GM21717 (cell line): Measurements from ENCODE around the gene PYGO2.
"Not testable (repeated sequence)": the region's sequence is repeated elsewhere in the genome, so short reads cannot be mapped to it uniquely, and the experiment has no call there.

ENCODE experiments used
- ATAC-seq: cut with Tn5 transposase; IDR thresholded peaks from one replicate; pipeline ENCODE4 v1.9.1; 2021; ENCODE audit warnings: mild to moderate bottlenecking, moderate library complexity; ENCODE audit not compliant: unreplicated experiment

The PYGO2 gene

DNA sequence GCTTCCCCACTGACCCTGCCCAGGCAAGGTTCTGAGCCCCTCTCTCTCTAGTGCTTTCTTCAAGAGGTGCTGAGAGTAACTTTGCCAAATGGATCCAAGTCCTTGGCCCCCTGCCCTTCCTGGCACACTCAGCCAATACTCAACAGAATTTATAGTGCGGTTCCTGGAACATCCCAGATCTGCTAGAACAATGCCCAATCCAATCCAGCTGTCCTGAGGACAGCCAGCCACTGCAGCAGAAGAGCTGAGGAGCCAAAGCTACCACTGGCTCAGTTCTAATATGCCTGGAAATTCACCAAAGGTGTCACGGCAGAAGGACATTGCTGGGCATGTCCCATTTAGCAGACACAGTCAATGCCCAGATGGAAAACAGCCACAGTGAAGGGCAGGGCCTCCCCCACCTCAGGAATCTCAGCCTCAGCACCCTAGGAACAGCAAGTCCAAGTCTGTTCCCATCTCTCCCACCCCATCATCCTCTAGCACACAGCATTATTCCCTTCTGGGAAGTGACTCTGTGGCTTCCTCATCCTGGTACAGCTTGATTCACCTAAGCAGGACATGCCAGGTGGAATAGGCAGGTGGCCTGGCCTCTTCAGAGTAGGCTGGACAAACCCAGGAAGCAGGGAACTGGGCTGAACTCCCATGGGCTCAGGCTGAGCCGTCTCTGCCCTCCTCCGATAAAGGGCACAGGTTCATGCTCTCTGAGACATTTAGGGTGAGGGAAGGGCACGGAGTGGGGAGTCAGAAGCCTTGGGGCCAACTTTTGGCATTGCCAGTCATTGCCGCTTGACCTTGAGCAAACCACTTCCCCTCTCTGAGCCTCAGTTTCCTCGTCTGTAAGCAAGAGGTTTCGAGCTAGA is 49.7 kb downstream of the PYGO2 start:
- no peak for ATAC-seq

DNA sequence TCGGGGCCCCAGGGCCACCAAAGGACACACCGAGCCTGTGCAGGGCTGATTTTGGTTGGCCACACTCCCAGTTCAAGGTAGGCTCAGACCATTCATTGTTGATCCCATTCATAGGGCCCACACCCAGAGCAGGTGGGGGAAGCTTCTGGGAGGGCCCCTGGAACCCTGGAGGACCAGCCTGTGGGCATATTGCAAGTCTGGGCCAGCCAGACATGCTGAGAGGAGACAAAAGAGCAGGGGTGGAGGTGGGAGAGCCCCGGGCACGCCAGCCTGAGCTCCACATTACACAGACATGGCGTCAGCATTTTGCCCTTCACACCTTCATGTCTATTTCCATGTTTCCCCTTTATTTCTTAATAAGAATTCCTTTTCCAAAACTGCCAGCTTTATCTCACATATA is 50.7 kb downstream of the PYGO2 start:
- ATAC-seq = no peak

DNA sequence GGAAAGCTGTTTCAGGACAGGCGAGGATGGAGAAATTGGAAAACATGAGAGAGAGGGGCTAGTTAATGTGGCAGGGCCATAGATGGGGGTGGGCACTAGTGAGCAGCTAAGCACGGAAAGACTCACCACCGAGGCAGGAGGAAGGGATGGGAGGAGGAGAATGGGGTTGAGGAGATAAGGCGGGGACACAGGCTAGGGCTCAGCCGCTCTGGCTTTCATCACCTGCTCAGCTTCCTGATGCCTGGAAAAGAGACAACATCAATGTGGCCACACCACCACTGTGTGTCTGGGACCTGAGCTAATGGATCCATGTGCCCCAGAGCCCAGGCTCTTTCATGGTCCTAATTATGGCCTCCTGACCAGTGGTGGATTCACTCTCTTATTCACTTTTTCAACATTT is 52.6 kb downstream of the PYGO2 start:
- ATAC-seq = no peak

DNA sequence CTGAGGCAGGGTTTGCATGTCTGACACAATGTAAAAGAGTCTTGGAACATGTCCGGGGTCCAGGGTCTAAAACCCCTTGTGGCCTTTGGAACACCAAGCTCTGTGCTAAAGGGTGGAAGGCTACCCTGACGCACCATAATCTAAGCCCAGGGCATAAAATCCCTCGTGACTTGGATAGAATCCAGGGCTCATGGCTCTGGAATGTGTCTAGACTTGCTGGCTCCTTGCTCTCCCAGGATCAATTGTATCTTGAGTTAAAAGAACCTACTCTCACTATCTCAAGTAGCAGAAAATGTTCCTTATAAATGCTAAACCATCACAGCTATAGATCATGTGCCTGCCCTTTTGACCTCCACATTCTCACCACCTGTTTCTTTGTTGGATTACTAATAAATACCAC is 53.5 kb downstream of the PYGO2 start:
- not testable (repeated sequence) for ATAC-seq
